ENCODE results near the gene TTF1. TPM values are rescaled to one million over a fixed set of nuclear protein-coding genes. Genes with fewer than 3 reads are reported as not detected.

Gene TTF1
- total and polyA plus RNA-seq, 10 of the 15 experiments (the other 5 are each of a cell fraction or from before 2014, with no cell fraction given), result 11.3 to 25.5 (median 16.0) TPM

GRCh38 chr9:132372177-132373095, 34.2 kb downstream of the TTF1 start:
- no peak overlapping the region for H3K4me3 ChIP-seq
- peak overlapping the region; percentile 7; the same call in 1 of the 2 replicates for H3K9ac ChIP-seq (ENCODE audit: control insufficient read depth, insufficient read depth, low read length)
- BruUV-seq (replicated peaks), result no TSS peak
- no peaks in the 10 kb centered on the region for H3K79me2 ChIP-seq (ENCODE audit: control insufficient read depth, insufficient read depth, low read length)
- ATAC-seq, result peak; percentile 14; the same call in 1 of the 3 replicates
- peak overlapping the region; percentile 41 for H3K4me2 ChIP-seq (ENCODE audit: control insufficient read depth, insufficient read depth)
- intact Hi-C loops (cut with micrococcal nuclease; ENCODE audit: unreplicated experiment) (loop anchor here (1.0 kb wide), 1 partner anchor 21 kb away; no protein-coding TSS in a partner anchor), in situ Hi-C loops (cut with MboI) (no loop called here)
- TF ChIP-seq WRNIP1 (IDR thresholded peaks at IDR 0.05; ENCODE audit: borderline replicate concordance, low read depth, low read length) (no peak), ZNF622 (IDR thresholded peaks at IDR 0.05) (no peak), BRCA1 (IDR thresholded peaks at IDR 0.05; ENCODE audit: low read depth, low read length) (no peak), ELK1 (IDR thresholded peaks at IDR 0.05; ENCODE audit: low read depth, low read length) (no peak), BHLHE40 (IDR thresholded peaks at IDR 0.05; ENCODE audit: borderline replicate concordance in 1 of 2, low read depth in 2 of 2, low read length in 1 of 2) (peak in 1 of 2 experiments; percentile 12; a peak in 1 of 4 replicates), ETV6 (conservative IDR thresholded peaks at IDR 0.05 in 1 of 2, IDR thresholded peaks at IDR 0.05 in 1 of 2; ENCODE audit: borderline replicate concordance in 1 of 2, low read depth in 1 of 2) (0 out of 4 replicates have a peak, but pooled peaks of 1 of the 2 experiments have one; percentile 12)
- POLR2A ChIA-PET, result interaction anchor here (0.9 to 2.9 kb wide), 5 partner anchors 9 to 36 kb away, joined by 3 to 18 read pairs (median 16); partner anchors contain the start of gene SETX
- peaks cover 3 to 7% of the 10 kb centered on the region in 2 experiments; a peak in 3 of 4 replicates for H3K36me3 ChIP-seq (ENCODE audit: control insufficient read depth in 2 of 2, insufficient read depth in 2 of 2, low read length in 1 of 2)
- no peaks in the 10 kb centered on the region for H3K27me3 ChIP-seq (replicated peaks in 1 of 2; ENCODE audit: control insufficient read depth in 2 of 2, insufficient read depth in 2 of 2, low read length in 1 of 2)
- no peak for FAIRE-seq
- DNase-seq (ENCODE audit: low read depth, low spot score), result no peak
- no peaks in the 10 kb centered on the region for H3K9me3 ChIP-seq (replicated peaks; ENCODE audit: control insufficient read depth, insufficient read depth, low read length)
- H2AFZ ChIP-seq (ENCODE audit: control insufficient read depth, low read depth, low read length), result peak overlapping the region; percentile 55
- H4K20me1 ChIP-seq (ENCODE audit: control insufficient read depth, insufficient read depth), result no peaks in the 10 kb centered on the region
- H3K27ac ChIP-seq (ENCODE audit: control insufficient read depth, insufficient read depth), result peak overlapping the region; percentile 47
- RAD21 ChIA-PET (ENCODE audit: unreplicated experiment), result interaction anchor here (0.7 to 3.2 kb wide), 5 partner anchors 10 to 22 kb away, joined by 3 to 15 read pairs (median 7); partner anchors contain the start of gene SETX
- SMC1A ChIA-PET (ENCODE audit: uncharacterized antibody, unreplicated experiment), result interaction anchor here (0.5 to 4.1 kb wide), 3 partner anchors 10 to 327 kb away, joined by 3 to 43 read pairs (median 41); partner anchors contain the start of gene SETX
- WGBS (ENCODE audit: insufficient coverage, insufficient replicate concordance, low lambda C conversion rate, missing lambda C conversion rate), result 58% methylated on average over 13 of the region's 14 CpGs
- peaks cover 18% of the 10 kb centered on the region for H3K4me1 ChIP-seq (ENCODE audit: control insufficient read depth, insufficient read depth, low read length)
- CTCF ChIA-PET, result interaction anchor here (1.1 to 1.6 kb wide), 2 partner anchors 12 to 40 kb away, joined by 3 to 6 read pairs; no protein-coding TSS in a partner anchor

Data from GM12878 (cell line).